ENCODE results near the gene PARP14. TPM values are rescaled to one million over a fixed set of nuclear protein-coding genes. Genes with fewer than 3 reads are reported as not detected.
"Not testable (repeated sequence)": the region's sequence is repeated elsewhere in the genome, so short reads cannot be mapped to it uniquely, and the experiment has no call there.

PARP14 gene
- total RNA-seq, 1 experiment from 2014 or later, result 23.8 TPM

GRCh38 chr3:122728186-122728585, 47.5 kb downstream of the PARP14 start:
- H3K36me3 Mint-ChIP-seq (ENCODE audit: insufficient read depth, unreplicated experiment), result peaks cover 19% of the 10 kb centered on the region
- no peaks in the 10 kb centered on the region for H3K27me3 Mint-ChIP-seq (ENCODE audit: insufficient read depth, unreplicated experiment)
- ChIA-PET POLR2A (no interaction called here), CTCF (no interaction called here)
- DNase-seq, result no peak
- Histone ChIP-seq H3K9me3 (no peaks in the 10 kb centered on the region), H3K4me3 (ENCODE audit: low read depth, low read length) (no peak overlapping the region), H3K4me1 (no peaks in the 10 kb centered on the region), H3K36me3 (ENCODE audit: control insufficient read depth, insufficient read depth, low read length) (no peaks in the 10 kb centered on the region; the same call in 1 of the 2 replicates), H3K27me3 (replicated peaks; ENCODE audit: control insufficient read depth, insufficient read depth, low read length) (no peaks in the 10 kb centered on the region)
- TSS peak; percentile 8 for BruUV-seq (replicated peaks)
- peaks cover 7% of the 10 kb centered on the region for H3K4me1 Mint-ChIP-seq (ENCODE audit: low read depth, unreplicated experiment)
- no peak overlapping the region for H3K27ac Mint-ChIP-seq (ENCODE audit: unreplicated experiment)
- TF ChIP-seq CTCF (IDR thresholded peaks at IDR 0.05; ENCODE audit: insufficient read depth in 1 of 2, low read depth in 1 of 2, low read length in 1 of 2, severe bottlenecking in 1 of 2, unreplicated experiment in 1 of 2), result no peak
- intact Hi-C loops (cut with micrococcal nuclease; ENCODE audit: unreplicated experiment), result no loop called here
- H3K4me3 Mint-ChIP-seq (ENCODE audit: unreplicated experiment), result no peak overlapping the region
- H3K9me3 Mint-ChIP-seq (ENCODE audit: unreplicated experiment), result peaks cover 10% of the 10 kb centered on the region

GRCh38 chr3:122728756-122729514, 48.3 kb downstream of the PARP14 start:
- ChIA-PET CTCF (interaction anchor here (0.6 kb wide), 2 partner anchors 22 to 44 kb away, joined by 3 to 4 read pairs; no protein-coding TSS in a partner anchor), POLR2A (no interaction called here)
- Histone ChIP-seq H3K36me3 (ENCODE audit: control insufficient read depth, insufficient read depth, low read length) (no peaks in the 10 kb centered on the region; the same call in 1 of the 2 replicates), H3K4me3 (ENCODE audit: low read depth, low read length) (no peak overlapping the region), H3K27me3 (replicated peaks; ENCODE audit: control insufficient read depth, insufficient read depth, low read length) (no peaks in the 10 kb centered on the region), H3K4me1 (no peaks in the 10 kb centered on the region), H3K9me3 (no peaks in the 10 kb centered on the region)
- peaks cover 7% of the 10 kb centered on the region for H3K4me1 Mint-ChIP-seq (ENCODE audit: low read depth, unreplicated experiment)
- peaks cover 14% of the 10 kb centered on the region for H3K9me3 Mint-ChIP-seq (ENCODE audit: unreplicated experiment)
- H3K4me3 Mint-ChIP-seq (ENCODE audit: unreplicated experiment), result no peak overlapping the region
- H3K27me3 Mint-ChIP-seq (ENCODE audit: insufficient read depth, unreplicated experiment), result no peaks in the 10 kb centered on the region
- intact Hi-C loops (cut with micrococcal nuclease; ENCODE audit: unreplicated experiment), result no loop called here
- no peak overlapping the region for H3K27ac Mint-ChIP-seq (ENCODE audit: unreplicated experiment)
- TF ChIP-seq CTCF (IDR thresholded peaks at IDR 0.05; ENCODE audit: insufficient read depth in 1 of 2, low read depth in 1 of 2, low read length in 1 of 2, severe bottlenecking in 1 of 2, unreplicated experiment in 1 of 2), result no peak
- BruUV-seq (replicated peaks), result no TSS peak
- peaks cover 14% of the 10 kb centered on the region for H3K36me3 Mint-ChIP-seq (ENCODE audit: insufficient read depth, unreplicated experiment)
- DNase-seq, result no peak

- H3K4me3 Mint-ChIP-seq (ENCODE audit: unreplicated experiment), result no peak overlapping the region
- peaks cover 11% of the 10 kb centered on the region for H3K36me3 Mint-ChIP-seq (ENCODE audit: insufficient read depth, unreplicated experiment)
- peaks cover 7% of the 10 kb centered on the region for H3K4me1 Mint-ChIP-seq (ENCODE audit: low read depth, unreplicated experiment)
Observed at GRCh38 chr3:122730240-122730639, 49.6 kb downstream of the PARP14 start.

GRCh38 chr3:122732682-122733525, 52.3 kb downstream of the PARP14 start:
- H3K27me3 ChIP-seq (replicated peaks; ENCODE audit: control insufficient read depth, insufficient read depth, low read length); POLR2A ChIA-PET; H3K9me3 ChIP-seq; H3K4me3 ChIP-seq (ENCODE audit: low read depth, low read length); H3K4me1 Mint-ChIP-seq (ENCODE audit: low read depth, unreplicated experiment); H3K4me3 Mint-ChIP-seq (ENCODE audit: unreplicated experiment); DNase-seq; H3K27me3 Mint-ChIP-seq (ENCODE audit: insufficient read depth, unreplicated experiment); BruUV-seq (replicated peaks); CTCF ChIA-PET; H3K9me3 Mint-ChIP-seq (ENCODE audit: unreplicated experiment); H3K36me3 ChIP-seq (ENCODE audit: control insufficient read depth, insufficient read depth, low read length); H3K27ac Mint-ChIP-seq (ENCODE audit: unreplicated experiment); H3K4me1 ChIP-seq; intact Hi-C loops (cut with micrococcal nuclease; ENCODE audit: unreplicated experiment): not testable (repeated sequence)
- peaks cover 11% of the 10 kb centered on the region for H3K36me3 Mint-ChIP-seq (ENCODE audit: insufficient read depth, unreplicated experiment)

More at GRCh38 chr3:122730240-122730639, 49.6 kb downstream of the PARP14 start:
- ChIA-PET POLR2A (no interaction called here), CTCF (no interaction called here)
- no peak for DNase-seq
- TF ChIP-seq CTCF (IDR thresholded peaks at IDR 0.05; ENCODE audit: insufficient read depth in 1 of 2, low read depth in 1 of 2, low read length in 1 of 2, severe bottlenecking in 1 of 2, unreplicated experiment in 1 of 2), result no peak
- intact Hi-C loops (cut with micrococcal nuclease; ENCODE audit: unreplicated experiment), result no loop called here
- peaks cover 19% of the 10 kb centered on the region for H3K9me3 Mint-ChIP-seq (ENCODE audit: unreplicated experiment)
- H3K27ac Mint-ChIP-seq (ENCODE audit: unreplicated experiment), result no peak overlapping the region
- Histone ChIP-seq H3K27me3 (replicated peaks; ENCODE audit: control insufficient read depth, insufficient read depth, low read length) (no peaks in the 10 kb centered on the region), H3K4me3 (ENCODE audit: low read depth, low read length) (no peak overlapping the region), H3K36me3 (ENCODE audit: control insufficient read depth, insufficient read depth, low read length) (no peaks in the 10 kb centered on the region; the same call in 1 of the 2 replicates), H3K9me3 (no peaks in the 10 kb centered on the region), H3K4me1 (no peaks in the 10 kb centered on the region)
- no TSS peak for BruUV-seq (replicated peaks)
- H3K27me3 Mint-ChIP-seq (ENCODE audit: insufficient read depth, unreplicated experiment), result no peaks in the 10 kb centered on the region

Measured in Caco-2 (cell line).